PFSK-1 (cell line): ENCODE data around the gene PRIMA1.

ENCODE experiments used
- FOXP2 ChIP-seq: optimal IDR thresholded peaks from 2 replicates; pipeline ENCODE3; 2011; ENCODE audit warnings: borderline replicate concordance, control low read depth, inconsistent platforms; ENCODE audit not compliant: insufficient read depth; ENCODE audit errors: extremely low read length, extremely low read depth
- POLR2AphosphoS5 ChIP-seq: IDR thresholded peaks from 2 replicates; pipeline ENCODE4 v1.6.1; 2012; ENCODE audit warnings: low read depth, mild to moderate bottlenecking, control low read depth, low read length, moderate library complexity
- SIN3A ChIP-seq: IDR thresholded peaks from 2 replicates; pipeline ENCODE4 v1.6.1; 2012; ENCODE audit warnings: mild to moderate bottlenecking, low read length, moderate library complexity, borderline replicate concordance; ENCODE audit not compliant: insufficient read depth
- TAF1 ChIP-seq: IDR thresholded peaks from 2 replicates; pipeline ENCODE4 v1.6.1; 2012; ENCODE audit warnings: low read length, control low read depth, borderline replicate concordance; ENCODE audit not compliant: insufficient read depth
- TF ChIP-seq, protein P1 (sequence below), 2 experiments: IDR thresholded peaks; 2 replicates each; pipeline versions ENCODE4 v1.6.1 to v1.8.0; 2011 to 2012; ENCODE audit warnings: low read depth in 2 of 2, low read length in 2 of 2, control low read depth in 1 of 2, inconsistent platforms in 1 of 2, mild to moderate bottlenecking in 1 of 2, moderate library complexity in 1 of 2; ENCODE audit not compliant: insufficient read depth in 1 of 2

Gene PRIMA1

DNA sequence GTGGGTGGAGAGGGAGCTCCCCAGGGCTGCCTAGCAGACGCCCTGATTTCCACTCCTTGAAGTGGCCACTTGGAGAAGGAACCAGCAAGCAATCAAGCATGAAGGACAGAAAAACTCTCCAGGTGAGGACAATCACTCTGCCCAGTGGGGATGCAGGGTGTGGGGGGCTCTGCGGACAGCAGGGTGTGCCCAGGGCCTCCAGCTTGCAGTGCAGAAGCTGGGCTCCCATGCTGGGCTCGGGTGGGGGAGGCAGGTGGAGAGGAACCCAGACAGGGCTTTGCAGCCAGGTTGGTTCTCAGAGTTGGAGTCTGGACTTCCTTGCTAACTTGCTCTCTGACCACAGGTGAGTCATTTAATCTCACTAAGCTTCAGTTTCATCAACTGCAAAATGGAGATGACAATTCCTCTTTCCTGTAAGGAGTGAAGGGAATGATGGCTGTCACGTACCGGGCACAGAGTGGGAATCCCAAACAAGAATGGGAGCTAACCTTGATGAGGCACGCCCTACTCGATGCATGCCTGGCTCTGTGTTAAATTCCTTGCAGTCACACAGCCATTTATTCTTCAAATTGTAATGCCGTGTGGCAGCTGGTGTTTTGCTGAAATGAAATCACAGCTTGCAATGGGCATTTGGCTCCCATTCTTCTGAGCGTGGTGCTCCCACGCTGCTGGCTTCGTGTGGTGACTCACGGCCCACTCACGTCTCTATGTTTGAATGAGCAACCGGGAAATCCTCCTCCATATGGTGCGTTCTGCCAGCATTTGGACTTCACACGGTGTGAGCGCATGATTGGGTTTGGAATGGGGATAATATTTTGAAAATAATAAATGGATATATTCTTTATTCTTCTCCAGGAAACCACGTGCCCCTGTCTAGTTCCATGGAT, 75.2 kb downstream of the PRIMA1 start:
- TF ChIP-seq, protein P1, sequence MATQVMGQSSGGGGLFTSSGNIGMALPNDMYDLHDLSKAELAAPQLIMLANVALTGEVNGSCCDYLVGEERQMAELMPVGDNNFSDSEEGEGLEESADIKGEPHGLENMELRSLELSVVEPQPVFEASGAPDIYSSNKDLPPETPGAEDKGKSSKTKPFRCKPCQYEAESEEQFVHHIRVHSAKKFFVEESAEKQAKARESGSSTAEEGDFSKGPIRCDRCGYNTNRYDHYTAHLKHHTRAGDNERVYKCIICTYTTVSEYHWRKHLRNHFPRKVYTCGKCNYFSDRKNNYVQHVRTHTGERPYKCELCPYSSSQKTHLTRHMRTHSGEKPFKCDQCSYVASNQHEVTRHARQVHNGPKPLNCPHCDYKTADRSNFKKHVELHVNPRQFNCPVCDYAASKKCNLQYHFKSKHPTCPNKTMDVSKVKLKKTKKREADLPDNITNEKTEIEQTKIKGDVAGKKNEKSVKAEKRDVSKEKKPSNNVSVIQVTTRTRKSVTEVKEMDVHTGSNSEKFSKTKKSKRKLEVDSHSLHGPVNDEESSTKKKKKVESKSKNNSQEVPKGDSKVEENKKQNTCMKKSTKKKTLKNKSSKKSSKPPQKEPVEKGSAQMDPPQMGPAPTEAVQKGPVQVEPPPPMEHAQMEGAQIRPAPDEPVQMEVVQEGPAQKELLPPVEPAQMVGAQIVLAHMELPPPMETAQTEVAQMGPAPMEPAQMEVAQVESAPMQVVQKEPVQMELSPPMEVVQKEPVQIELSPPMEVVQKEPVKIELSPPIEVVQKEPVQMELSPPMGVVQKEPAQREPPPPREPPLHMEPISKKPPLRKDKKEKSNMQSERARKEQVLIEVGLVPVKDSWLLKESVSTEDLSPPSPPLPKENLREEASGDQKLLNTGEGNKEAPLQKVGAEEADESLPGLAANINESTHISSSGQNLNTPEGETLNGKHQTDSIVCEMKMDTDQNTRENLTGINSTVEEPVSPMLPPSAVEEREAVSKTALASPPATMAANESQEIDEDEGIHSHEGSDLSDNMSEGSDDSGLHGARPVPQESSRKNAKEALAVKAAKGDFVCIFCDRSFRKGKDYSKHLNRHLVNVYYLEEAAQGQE (IDR thresholded peaks at IDR 0.05; ENCODE audit: insufficient read depth in 1 of 2, low read depth in 2 of 2, low read length in 2 of 2), result no peak
- TF ChIP-seq FOXP2 (no peak), SIN3A (no peak), TAF1 (no peak), POLR2AphosphoS5 (no peak)

DNA sequence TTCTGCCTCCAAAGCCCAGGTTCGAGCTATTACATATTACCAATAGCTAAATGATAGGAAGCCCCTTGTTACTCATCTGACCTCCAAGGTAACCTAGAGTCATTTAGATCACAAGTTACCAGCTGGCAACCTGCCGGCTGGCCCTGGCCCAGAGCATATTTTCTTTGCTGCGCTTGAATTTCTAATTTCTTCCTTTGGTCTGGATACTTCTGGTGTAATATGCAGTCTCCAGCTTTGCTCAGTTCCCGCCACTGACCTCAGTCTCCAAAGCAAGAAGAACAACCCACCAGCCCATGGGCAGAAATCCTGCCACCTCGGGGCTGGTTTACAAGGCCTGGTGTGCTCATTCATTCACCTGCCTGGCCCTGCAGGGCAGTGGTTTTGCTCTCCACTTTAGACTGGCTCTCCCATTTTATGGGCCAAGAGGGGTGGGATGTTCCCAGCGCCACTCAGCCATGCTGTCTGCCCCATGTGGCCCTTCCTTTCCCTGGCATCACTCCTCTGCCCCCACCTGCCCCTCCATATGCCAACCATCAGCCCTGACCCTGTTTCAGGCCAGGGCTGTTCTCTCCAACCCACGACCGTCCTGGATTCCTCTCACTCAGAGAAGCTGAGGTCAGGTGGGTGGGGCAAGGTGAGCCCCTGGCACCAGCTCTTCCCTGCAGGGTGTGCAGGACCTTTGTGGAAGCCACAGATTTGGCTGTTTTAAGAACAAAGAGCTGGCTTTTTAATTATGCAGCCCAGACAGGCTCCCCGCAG, 76.0 kb downstream of the PRIMA1 start:
- TF ChIP-seq TAF1, result no peak
- TF ChIP-seq SIN3A, result no peak
- TF ChIP-seq, protein P1 (IDR thresholded peaks at IDR 0.05; ENCODE audit: insufficient read depth in 1 of 2, low read depth in 2 of 2, low read length in 2 of 2), result no peak
- no peak for TF ChIP-seq POLR2AphosphoS5
- TF ChIP-seq FOXP2, result no peak

GRCh38 chr14:93709249-93709648, 79.0 kb downstream of the PRIMA1 start:
- TF ChIP-seq, protein P1 (IDR thresholded peaks at IDR 0.05; ENCODE audit: insufficient read depth in 1 of 2, low read depth in 2 of 2, low read length in 2 of 2), result no peak

DNA sequence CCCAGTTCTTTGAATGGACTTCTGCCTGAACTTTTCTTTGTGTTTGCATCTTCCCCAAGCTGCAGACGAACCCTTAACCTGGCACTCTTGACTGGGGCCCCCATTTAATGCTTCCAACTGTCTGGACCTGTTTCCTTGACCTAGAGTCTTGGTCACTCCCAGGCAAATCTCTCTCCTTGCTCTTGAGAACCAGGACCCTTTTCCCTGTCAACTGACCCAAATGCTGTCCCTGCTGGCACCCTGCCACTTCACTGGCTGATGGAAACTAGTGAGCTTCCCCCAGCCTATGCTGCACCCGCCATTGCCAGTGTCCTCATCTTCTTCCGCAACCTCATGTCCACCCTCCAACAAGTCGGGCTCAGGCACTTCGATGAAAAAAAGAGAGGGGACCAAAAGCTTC, 79.5 kb downstream of the PRIMA1 start:
- TF ChIP-seq POLR2AphosphoS5 (no peak), SIN3A (no peak), FOXP2 (no peak), TAF1 (no peak)
- TF ChIP-seq, protein P1 (IDR thresholded peaks at IDR 0.05; ENCODE audit: insufficient read depth in 1 of 2, low read depth in 2 of 2, low read length in 2 of 2), result no peak
